A673 (cell line): ENCODE measurements around the gene KAZN.

Experiments used
- CTCF ChIP-seq: fragments of 300-800, 200-600 bp; sonication (generic); conservative IDR thresholded peaks from 2 replicates; pipeline ENCODE4 v1.5.1; 2017; ENCODE audit warnings: low read depth, mild to moderate bottlenecking, antibody characterized with exemption, low read length, moderate library complexity, mixed read lengths
- EZH2 ChIP-seq: fragments of 200-600 bp; sonication (generic); IDR thresholded peaks from 2 replicates; pipeline ENCODE4 v1.6.1; 2017; ENCODE audit warnings: borderline replicate concordance, low read depth, mild to moderate bottlenecking, mixed read lengths, antibody characterized with exemption, low read length; ENCODE audit not compliant: poor library complexity, severe bottlenecking

GRCh38 chr1:14741532-14741931 is 143.0 kb downstream of the KAZN start:
- TF ChIP-seq CTCF (no peak), EZH2 (no peak)
